H9 (cell line): ENCODE measurements around the gene APBA3. TPM values are rescaled to one million over a fixed set of nuclear protein-coding genes. Genes with fewer than 3 reads are reported as not detected.

Experiments used
- DNase-seq: peaks from one replicate; pipeline ENCODE4 v3.0.0-alpha.2; 2017
- H2AFZ ChIP-seq: one replicate; pipeline ENCODE4 v1.6.1; 2013; ENCODE audit warnings: mild to moderate bottlenecking, low read length, control low read depth, moderate library complexity
- H2AK5ac ChIP-seq: 2 replicates; pipeline ENCODE4 v1.6.1; 2013; ENCODE audit warnings: low read length, control low read depth, mixed read lengths; ENCODE audit not compliant: insufficient read length
- H2BK120ac ChIP-seq: one replicate; pipeline ENCODE4 v1.6.1; 2013; ENCODE audit warnings: low read depth, mild to moderate bottlenecking, low read length, control low read depth, inconsistent platforms; ENCODE audit not compliant: poor library complexity, severe bottlenecking
- H2BK12ac ChIP-seq: 2 replicates; pipeline ENCODE4 v1.6.1; 2013; ENCODE audit warnings: low read length, control low read depth, mixed read lengths, low read depth; ENCODE audit not compliant: insufficient read length
- H2BK15ac ChIP-seq: 2 replicates; pipeline ENCODE4 v1.6.1; 2013; ENCODE audit warnings: low read depth, low read length, control low read depth
- H2BK20ac ChIP-seq: one replicate; pipeline ENCODE4 v1.6.1; 2013; ENCODE audit warnings: low read depth, mild to moderate bottlenecking, low read length, control low read depth, inconsistent platforms; ENCODE audit not compliant: poor library complexity, severe bottlenecking
- H2BK5ac ChIP-seq: 2 replicates; pipeline ENCODE4 v1.6.1; 2013; ENCODE audit warnings: low read length, control low read depth, mixed read lengths; ENCODE audit not compliant: insufficient read length
- H3K14ac ChIP-seq: 2 replicates; pipeline ENCODE4 v1.6.1; 2013; ENCODE audit warnings: low read length, control low read depth; ENCODE audit not compliant: insufficient read depth
- H3K18ac ChIP-seq: 2 replicates; pipeline ENCODE4 v1.6.1; 2013; ENCODE audit warnings: low read depth, mild to moderate bottlenecking, mixed read lengths, low read length, control low read depth; ENCODE audit not compliant: insufficient read length
- H3K23ac ChIP-seq: 2 replicates; pipeline ENCODE4 v1.6.1; 2013; ENCODE audit warnings: low read length, control low read depth, mixed read lengths, low read depth; ENCODE audit not compliant: insufficient read length
- H3K23me2 ChIP-seq: 2 replicates; pipeline ENCODE4 v1.6.1; 2013; ENCODE audit warnings: low read depth, mild to moderate bottlenecking, mixed read lengths, low read length, control low read depth; ENCODE audit not compliant: insufficient read length, poor library complexity, severe bottlenecking
- H3K27ac ChIP-seq: 2 replicates; pipeline ENCODE4 v1.5.1; 2013; ENCODE audit warnings: low read length, control low read depth, mixed read lengths, low read depth; ENCODE audit not compliant: insufficient read length
- H3K27me3 ChIP-seq: 2 replicates; pipeline ENCODE4 v1.6.1; 2013; ENCODE audit warnings: low read length, control low read depth, inconsistent platforms; ENCODE audit not compliant: insufficient read depth
- H3K4ac ChIP-seq: 2 replicates; pipeline ENCODE4 v1.6.1; 2013; ENCODE audit warnings: low read depth, mild to moderate bottlenecking, control low read depth, inconsistent platforms, low read length, moderate library complexity
- H3K4me1 ChIP-seq: 2 replicates; pipeline ENCODE4 v1.6.1; 2013; ENCODE audit warnings: low read length, control low read depth, inconsistent platforms; ENCODE audit not compliant: insufficient read depth
- H3K4me2 ChIP-seq: 2 replicates; pipeline ENCODE4 v1.6.1; 2013; ENCODE audit warnings: low read length, control low read depth, mixed read lengths; ENCODE audit not compliant: insufficient read length, insufficient read depth
- H3K56ac ChIP-seq: 2 replicates; pipeline ENCODE4 v1.6.1; 2013; ENCODE audit warnings: low read depth, mild to moderate bottlenecking, mixed read lengths, low read length, control low read depth; ENCODE audit not compliant: insufficient read length
- H3K79me1 ChIP-seq: 2 replicates; pipeline ENCODE4 v1.6.1; 2013; ENCODE audit warnings: low read depth, mild to moderate bottlenecking, moderate library complexity, low read length, control low read depth, inconsistent platforms; ENCODE audit not compliant: insufficient read depth, poor library complexity, severe bottlenecking
- H3K79me2 ChIP-seq: 2 replicates; pipeline ENCODE4 v1.6.1; 2013; ENCODE audit warnings: low read length, control low read depth, inconsistent platforms; ENCODE audit not compliant: insufficient read depth
- H3K9ac ChIP-seq: 2 replicates; pipeline ENCODE4 v1.6.1; 2013; ENCODE audit warnings: low read length, control low read depth, mixed read lengths; ENCODE audit not compliant: insufficient read length; ENCODE audit errors: extremely low read depth
- H3K9me3 ChIP-seq: one replicate; pipeline ENCODE4 v1.6.1; 2013; ENCODE audit warnings: low read depth, low read length, inconsistent platforms; ENCODE audit not compliant: control insufficient read depth
- H3T11ph ChIP-seq: one replicate; pipeline ENCODE4 v1.6.1; 2013; ENCODE audit warnings: mild to moderate bottlenecking, low read length, control low read depth, inconsistent platforms
- H4K20me1 ChIP-seq: one replicate; pipeline ENCODE4 v1.6.1; 2013; ENCODE audit not compliant: control insufficient read depth, insufficient read length, insufficient read depth
- H4K5ac ChIP-seq: 2 replicates; pipeline ENCODE4 v1.6.1; 2013; ENCODE audit warnings: low read depth, mild to moderate bottlenecking, mixed read lengths, low read length, control low read depth; ENCODE audit not compliant: insufficient read length
- H4K8ac ChIP-seq: replicated peaks from 2 replicates; pipeline ENCODE4 v1.6.1; 2013; ENCODE audit warnings: low read length, control low read depth, mixed read lengths, low read depth; ENCODE audit not compliant: insufficient read length
- H4K91ac ChIP-seq: 2 replicates; pipeline ENCODE4 v1.6.1; 2013; ENCODE audit warnings: low read depth, mild to moderate bottlenecking, moderate library complexity, mixed read lengths, low read length, control low read depth; ENCODE audit not compliant: insufficient read length
- H3K27ac Mint-ChIP-seq, 3 experiments: 2 replicates in 2 of 3; 3 replicates in 1 of 3; pipeline ENCODE4 v1.8.0; 2020 to 2021; ENCODE audit warnings: mixed read lengths in 3 of 3, mild to moderate bottlenecking in 1 of 3, moderate library complexity in 1 of 3
- H3K27me3 Mint-ChIP-seq: 2 replicates; pipeline ENCODE4 v1.8.0; 2021; ENCODE audit warnings: low read depth, mild to moderate bottlenecking, moderate library complexity, mixed read lengths
- H3K36me3 Mint-ChIP-seq, 3 experiments: 2 replicates in 2 of 3; 3 replicates in 1 of 3; pipeline ENCODE4 v1.8.0; 2020 to 2021; ENCODE audit warnings: low read depth in 3 of 3, mixed read lengths in 3 of 3; ENCODE audit not compliant: insufficient read depth in 1 of 3
- H3K4me1 Mint-ChIP-seq, 2 experiments: 2 replicates each; pipeline ENCODE4 v1.8.0; 2020; ENCODE audit warnings: mixed read lengths in 2 of 2
- H3K4me3 Mint-ChIP-seq, 2 experiments: 2 replicates in 1 of 2; 3 replicates in 1 of 2; pipeline ENCODE4 v1.8.0; 2020 to 2021; ENCODE audit warnings: mild to moderate bottlenecking in 2 of 2, mixed read lengths in 2 of 2, moderate library complexity in 1 of 2
- H3K9me3 Mint-ChIP-seq, 2 experiments: 2 replicates in 1 of 2; 3 replicates in 1 of 2; pipeline ENCODE4 v1.8.0; 2020; ENCODE audit warnings: mild to moderate bottlenecking in 2 of 2, mixed read lengths in 2 of 2, moderate library complexity in 1 of 2
- WGBS: extraction: QIAGEN DNeasy Blood & Tissue Kit; methylation state at CpG from one replicate; pipeline ENCODE4 v1.1.7; 2013; ENCODE audit warnings: missing lambda C conversion rate, low lambda C conversion rate, mixed read lengths; ENCODE audit not compliant: insufficient read length; ENCODE audit errors: extremely low coverage; 5-methylcytosine and 5-hydroxymethylcytosine counted together
- total RNA-seq: library from RNA; stranded (reverse); gene quantifications from 2 replicates; pipeline ENCODE4 v1.2.1, GENCODE V29; 2021
- TF ChIP-seq, protein P1 (sequence below): fragments of 200-600 bp; sonication (generic); conservative IDR thresholded peaks from 3 replicates; pipeline ENCODE4 v1.8.0; 2021; ENCODE audit warnings: antibody characterized with exemption, mild to moderate bottlenecking

The APBA3 gene
- total RNA-seq, 1 experiment from 2014 or later: 21.8 TPM

DNA sequence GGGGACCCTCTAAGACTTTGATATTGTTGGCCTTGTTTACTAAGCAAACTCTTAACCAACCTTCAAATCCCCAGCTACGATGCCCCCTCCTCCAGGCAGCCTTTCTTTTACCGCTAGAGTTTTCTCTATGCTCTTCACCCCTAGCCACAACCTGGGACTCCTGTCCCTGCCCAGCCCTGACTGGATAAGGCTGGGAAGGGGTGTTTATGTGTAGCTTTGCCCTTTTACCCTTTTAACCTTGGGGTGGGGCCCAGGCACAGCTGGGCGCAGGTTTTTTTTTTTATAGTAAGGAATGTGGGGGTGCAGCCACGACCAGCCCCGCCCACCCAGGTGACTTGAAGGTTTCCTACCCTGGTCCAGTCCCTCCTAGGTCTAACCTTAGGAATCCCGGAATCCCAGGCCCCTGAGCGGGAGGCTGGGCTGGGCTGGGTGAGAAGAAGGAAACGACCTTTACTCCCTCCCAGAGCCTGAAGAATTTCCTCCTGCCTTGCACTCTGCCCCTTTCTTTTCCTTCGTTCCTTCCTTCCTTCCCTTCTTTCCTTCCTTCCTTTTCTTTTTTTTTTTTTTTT lies 41.1 kb downstream of the APBA3 start:
- Mint-ChIP-seq H3K4me1 (peaks cover 12 to 34% of the 10 kb centered on the region in 2 experiments), H3K27ac (no peak overlapping the region; a peak in 1 of 7 replicates), H3K4me3 (no peak overlapping the region; a peak in 1 of 5 replicates), H3K9me3 (no peaks in the 10 kb centered on the region; a peak in 1 of 5 replicates), H3K27me3 (peaks cover 3% of the 10 kb centered on the region), H3K36me3 (no peaks in the 10 kb centered on the region)
- Histone ChIP-seq H3K23me2 (peaks cover 10% of the 10 kb centered on the region), H3K4me1 (no peaks in the 10 kb centered on the region; the same call in 1 of the 2 replicates), H4K91ac (no peak overlapping the region), H3K4ac (no peak overlapping the region), H3K18ac (no peak overlapping the region), H3K56ac (no peak overlapping the region), H2AFZ (no peak overlapping the region), H3K27ac (no peak overlapping the region), H3K9me3 (no peaks in the 10 kb centered on the region), H3K14ac (no peak overlapping the region), H3K23ac (no peak overlapping the region), H3K27me3 (no peaks in the 10 kb centered on the region), H2BK20ac (no peak overlapping the region), H4K8ac (no peak overlapping the region), H3K9ac (no peak overlapping the region), H2BK12ac (no peak overlapping the region), H3K4me2 (no peak overlapping the region), H3K79me2 (no peaks in the 10 kb centered on the region), H2BK120ac (no peak overlapping the region), H2AK5ac (no peak overlapping the region), H4K5ac (no peak overlapping the region), H2BK5ac (no peak overlapping the region), H4K20me1 (no peaks in the 10 kb centered on the region), H3T11ph (no peak overlapping the region), H2BK15ac (no peak overlapping the region), H3K79me1 (no peaks in the 10 kb centered on the region)
- TF ChIP-seq, protein P1, sequence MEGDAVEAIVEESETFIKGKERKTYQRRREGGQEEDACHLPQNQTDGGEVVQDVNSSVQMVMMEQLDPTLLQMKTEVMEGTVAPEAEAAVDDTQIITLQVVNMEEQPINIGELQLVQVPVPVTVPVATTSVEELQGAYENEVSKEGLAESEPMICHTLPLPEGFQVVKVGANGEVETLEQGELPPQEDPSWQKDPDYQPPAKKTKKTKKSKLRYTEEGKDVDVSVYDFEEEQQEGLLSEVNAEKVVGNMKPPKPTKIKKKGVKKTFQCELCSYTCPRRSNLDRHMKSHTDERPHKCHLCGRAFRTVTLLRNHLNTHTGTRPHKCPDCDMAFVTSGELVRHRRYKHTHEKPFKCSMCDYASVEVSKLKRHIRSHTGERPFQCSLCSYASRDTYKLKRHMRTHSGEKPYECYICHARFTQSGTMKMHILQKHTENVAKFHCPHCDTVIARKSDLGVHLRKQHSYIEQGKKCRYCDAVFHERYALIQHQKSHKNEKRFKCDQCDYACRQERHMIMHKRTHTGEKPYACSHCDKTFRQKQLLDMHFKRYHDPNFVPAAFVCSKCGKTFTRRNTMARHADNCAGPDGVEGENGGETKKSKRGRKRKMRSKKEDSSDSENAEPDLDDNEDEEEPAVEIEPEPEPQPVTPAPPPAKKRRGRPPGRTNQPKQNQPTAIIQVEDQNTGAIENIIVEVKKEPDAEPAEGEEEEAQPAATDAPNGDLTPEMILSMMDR: no peak
- no peak for DNase-seq
- no CpG with 5 or more reads among the region's 9 CpGs for WGBS
